Stimulated activated CD4-positive, alpha-beta T cell treated with anti-CD3 and anti-CD28 coated beads, Interleukin-1b, Interleukin-23, amount 100 ng/mL, for 24 hours (primary cell): Measurements from ENCODE around the gene CLEC20A.

Experiments
- DNase-seq, 4 experiments: peaks; one replicate each; pipeline ENCODE4 v3.0.0-alpha.2; 2020; ENCODE audit warnings: low read depth in 4 of 4, low spot score in 1 of 4

The CLEC20A gene

GRCh38 chr1:178500936-178501554 is 4.3 kb upstream of the CLEC20A start:
- no peak for DNase-seq

GRCh38 chr1:178500091-178500770 is 3.5 kb upstream of the CLEC20A start:
- no peak for DNase-seq

GRCh38 chr1:178498896-178499675 is 2.3 kb upstream of the CLEC20A start:
- no peak for DNase-seq

- DNase-seq = no peak
Measured at GRCh38 chr1:178497903-178498478, 1.2 kb upstream of the CLEC20A start.

GRCh38 chr1:178495741-178496409 is 889 bp downstream of the CLEC20A start:
- no peak for DNase-seq

- DNase-seq = no peak
Measured at GRCh38 chr1:178495158-178495557, 1.6 kb downstream of the CLEC20A start.

- no peak for DNase-seq
Measured at GRCh38 chr1:178494569-178494971, 2.2 kb downstream of the CLEC20A start.

GRCh38 chr1:178493301-178493741 is 3.4 kb downstream of the CLEC20A start:
- DNase-seq = no peak

GRCh38 chr1:178492341-178492740 is 4.4 kb downstream of the CLEC20A start:
- no peak for DNase-seq

GRCh38 chr1:178491721-178492120 is 5.0 kb downstream of the CLEC20A start:
- DNase-seq = no peak

- no peak for DNase-seq
Measured at GRCh38 chr1:178490967-178491366, 5.8 kb downstream of the CLEC20A start.

- DNase-seq = no peak
Measured at GRCh38 chr1:178490136-178490535, 6.6 kb downstream of the CLEC20A start.

- DNase-seq = no peak
Measured at GRCh38 chr1:178489399-178489798, 7.4 kb downstream of the CLEC20A start.

- no peak for DNase-seq
Measured at GRCh38 chr1:178488393-178488792, 8.4 kb downstream of the CLEC20A start.

GRCh38 chr1:178487070-178487615 is 9.6 kb downstream of the CLEC20A start:
- DNase-seq = no peak

- DNase-seq = no peak
Measured at GRCh38 chr1:178486100-178487069, 10.4 kb downstream of the CLEC20A start.

- DNase-seq = no peak
Measured at GRCh38 chr1:178485541-178485981, 11.2 kb downstream of the CLEC20A start.

- DNase-seq = no peak
Measured at GRCh38 chr1:178484698-178485225, 12.0 kb downstream of the CLEC20A start.

- DNase-seq = no peak
Measured at GRCh38 chr1:178483251-178483957, 13.4 kb downstream of the CLEC20A start.
